Coronary artery (tissue), 2 donors: Measurements from ENCODE around the gene CHMP6.

ENCODE experiments used
- DNase-seq: peaks from one replicate; pipeline ENCODE4 v3.0.0-alpha.2; 2017; ENCODE audit warnings: low spot score
- H3K27ac ChIP-seq, 2 donors: fragments of 200-600 bp; sonication (generic); one replicate each; pipeline ENCODE4 v1.5.1; 2016 to 2019
- H3K4me3 ChIP-seq: fragments of 200-600 bp; sonication (generic); 2 replicates; pipeline ENCODE4 v1.5.1; 2016; ENCODE audit warnings: mild to moderate bottlenecking, moderate library complexity
- CTCF ChIP-seq: fragments of 200-600 bp; sonication (generic); IDR thresholded peaks from one replicate; pipeline ENCODE4 v1.5.1; 2019; ENCODE audit warnings: antibody characterized with exemption

The CHMP6 gene

GRCh38 chr17:81043725-81044427, 52.2 kb downstream of the CHMP6 start:
- Histone ChIP-seq H3K27ac (peak overlapping the region; percentile 6 to 72), H3K4me3 (peak overlapping the region; percentile 57)
- no peak for DNase-seq
- no peak for TF ChIP-seq CTCF

GRCh38 chr17:81044428-81044763, 52.8 kb downstream of the CHMP6 start:
- peak overlapping the region; percentile 6 to 72 for H3K27ac ChIP-seq
- DNase-seq: no peak
- no peak for TF ChIP-seq CTCF
- peak overlapping the region; percentile 57 for H3K4me3 ChIP-seq

- no peak for DNase-seq
- peak overlapping the region in 1 of 2 donors; percentile 72 for H3K27ac ChIP-seq
- TF ChIP-seq CTCF: no peak
- H3K4me3 ChIP-seq: peak overlapping the region; percentile 57
Observed at GRCh38 chr17:81044764-81045589, 53.3 kb downstream of the CHMP6 start.

GRCh38 chr17:81045590-81046095, 54.0 kb downstream of the CHMP6 start:
- TF ChIP-seq CTCF: no peak
- no peak overlapping the region for H3K4me3 ChIP-seq
- peak overlapping the region in 1 of 2 donors; percentile 72 for H3K27ac ChIP-seq
- DNase-seq: no peak

GRCh38 chr17:81046132-81046769, 54.6 kb downstream of the CHMP6 start:
- no peak for TF ChIP-seq CTCF
- Histone ChIP-seq H3K4me3 (no peak overlapping the region), H3K27ac (peak overlapping the region in 1 of 2 donors; percentile 72)
- DNase-seq: no peak

GRCh38 chr17:81046770-81047359, 55.2 kb downstream of the CHMP6 start:
- no peak for DNase-seq
- H3K27ac ChIP-seq: peak overlapping the region in 1 of 2 donors; percentile 72
- H3K4me3 ChIP-seq: no peak overlapping the region
- no peak for TF ChIP-seq CTCF
